ENCODE measurements around the gene CENPK. TPM values are rescaled to one million over a fixed set of nuclear protein-coding genes. Genes with fewer than 3 reads are reported as not detected.

Gene CENPK
- total and polyA plus RNA-seq, 9 of the 15 experiments (the other 6 are each of a cell fraction or from before 2014, with no cell fraction given), result 30.8 to 134 (median 69.0) TPM

- peak; percentile 84; the same call in 1 of the 2 replicates for TF ChIP-seq FOXP4 (CRISPR knock-in tag; IDR thresholded peaks at IDR 0.05; ENCODE audit: borderline replicate concordance)
- no peak for TF ChIP-seq HEY1 (CRISPR knock-in tag; IDR thresholded peaks at IDR 0.05; ENCODE audit: borderline replicate concordance)
- TF ChIP-seq, protein P1, sequence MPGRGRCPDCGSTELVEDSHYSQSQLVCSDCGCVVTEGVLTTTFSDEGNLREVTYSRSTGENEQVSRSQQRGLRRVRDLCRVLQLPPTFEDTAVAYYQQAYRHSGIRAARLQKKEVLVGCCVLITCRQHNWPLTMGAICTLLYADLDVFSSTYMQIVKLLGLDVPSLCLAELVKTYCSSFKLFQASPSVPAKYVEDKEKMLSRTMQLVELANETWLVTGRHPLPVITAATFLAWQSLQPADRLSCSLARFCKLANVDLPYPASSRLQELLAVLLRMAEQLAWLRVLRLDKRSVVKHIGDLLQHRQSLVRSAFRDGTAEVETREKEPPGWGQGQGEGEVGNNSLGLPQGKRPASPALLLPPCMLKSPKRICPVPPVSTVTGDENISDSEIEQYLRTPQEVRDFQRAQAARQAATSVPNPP (IDR thresholded peaks at IDR 0.05; ENCODE audit: borderline replicate concordance, insufficient read depth, insufficient read length), result no peak
- TF ChIP-seq DPF2 (IDR thresholded peaks at IDR 0.05), result no peak
- TF ChIP-seq ZZZ3 (IDR thresholded peaks at IDR 0.05), result no peak
- no peak for TF ChIP-seq SMARCB1 (IDR thresholded peaks at IDR 0.05; ENCODE audit: insufficient read length, low read depth)
- TF ChIP-seq ZNF79 (CRISPR knock-in tag; IDR thresholded peaks at IDR 0.05; ENCODE audit: low read depth), result no peak
- TF ChIP-seq HNRNPH1 (optimal IDR thresholded peaks at IDR 0.05; ENCODE audit: low read depth, low read length), result no peak
- TF ChIP-seq ZNF655 (CRISPR knock-in tag; IDR thresholded peaks at IDR 0.05), result no peak
- no peak for TF ChIP-seq HNRNPK (IDR thresholded peaks at IDR 0.05; ENCODE audit: low read depth, low read length, poor library complexity, severe bottlenecking)
- TF ChIP-seq SRSF3 (IDR thresholded peaks at IDR 0.05; ENCODE audit: insufficient read depth, low read length), result no peak
- no peak for TF ChIP-seq ELF2 (CRISPR knock-in tag; IDR thresholded peaks at IDR 0.05)
- no peak for TF ChIP-seq NFIC (IDR thresholded peaks at IDR 0.05)
- TF ChIP-seq MTF1 (CRISPR knock-in tag; IDR thresholded peaks at IDR 0.05; ENCODE audit: borderline replicate concordance), result no peak
- TF ChIP-seq CREBBP (IDR thresholded peaks at IDR 0.05; ENCODE audit: low read depth, low read length), result no peak
- peak; percentile 21; the same call in 1 of the 2 replicates for TF ChIP-seq ELF1 (tag; IDR thresholded peaks at IDR 0.05)
- TF ChIP-seq, protein P2, sequence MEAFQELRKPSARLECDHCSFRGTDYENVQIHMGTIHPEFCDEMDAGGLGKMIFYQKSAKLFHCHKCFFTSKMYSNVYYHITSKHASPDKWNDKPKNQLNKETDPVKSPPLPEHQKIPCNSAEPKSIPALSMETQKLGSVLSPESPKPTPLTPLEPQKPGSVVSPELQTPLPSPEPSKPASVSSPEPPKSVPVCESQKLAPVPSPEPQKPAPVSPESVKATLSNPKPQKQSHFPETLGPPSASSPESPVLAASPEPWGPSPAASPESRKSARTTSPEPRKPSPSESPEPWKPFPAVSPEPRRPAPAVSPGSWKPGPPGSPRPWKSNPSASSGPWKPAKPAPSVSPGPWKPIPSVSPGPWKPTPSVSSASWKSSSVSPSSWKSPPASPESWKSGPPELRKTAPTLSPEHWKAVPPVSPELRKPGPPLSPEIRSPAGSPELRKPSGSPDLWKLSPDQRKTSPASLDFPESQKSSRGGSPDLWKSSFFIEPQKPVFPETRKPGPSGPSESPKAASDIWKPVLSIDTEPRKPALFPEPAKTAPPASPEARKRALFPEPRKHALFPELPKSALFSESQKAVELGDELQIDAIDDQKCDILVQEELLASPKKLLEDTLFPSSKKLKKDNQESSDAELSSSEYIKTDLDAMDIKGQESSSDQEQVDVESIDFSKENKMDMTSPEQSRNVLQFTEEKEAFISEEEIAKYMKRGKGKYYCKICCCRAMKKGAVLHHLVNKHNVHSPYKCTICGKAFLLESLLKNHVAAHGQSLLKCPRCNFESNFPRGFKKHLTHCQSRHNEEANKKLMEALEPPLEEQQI (IDR thresholded peaks at IDR 0.05), result peak; percentile 86
- no peak for TF ChIP-seq ZNF121 (CRISPR knock-in tag; conservative IDR thresholded peaks at IDR 0.05)
- TF ChIP-seq HMG20B (CRISPR knock-in tag; IDR thresholded peaks at IDR 0.05), result no peak
- no peak for TF ChIP-seq U2AF2 (optimal IDR thresholded peaks at IDR 0.05; ENCODE audit: low read depth, low read length)
- TF ChIP-seq SRSF1 (IDR thresholded peaks at IDR 0.05; ENCODE audit: low read depth, low read length), result no peak
Measured at GRCh38 chr5:65562731-65563701, at the start of gene CENPK, which contains the start of gene PPWD1 (continued).

All from K562 (cell line).